ENCODE measurements around the gene PAFAH1B2.

GRCh38 chr11:117099696-117100095, 44.4 kb upstream of the PAFAH1B2 start:
- no peak for TF ChIP-seq CTCF (IDR thresholded peaks at IDR 0.05)
- TF ChIP-seq POLR2A (IDR thresholded peaks at IDR 0.05): no peak

All from body of pancreas (tissue), 4 donors.